ENCODE results near the gene TMEM259.

- no peak for TF ChIP-seq REST (IDR thresholded peaks at IDR 0.05; ENCODE audit: low read depth)
- no peak for TF ChIP-seq EP300 (IDR thresholded peaks at IDR 0.05; ENCODE audit: borderline replicate concordance)
- no peak for TF ChIP-seq ZBTB7A (IDR thresholded peaks at IDR 0.05; ENCODE audit: low read depth)
- TF ChIP-seq MAX (IDR thresholded peaks at IDR 0.05), result no peak
- no peak for TF ChIP-seq TAF1 (IDR thresholded peaks at IDR 0.05; ENCODE audit: low read depth)
- no peak for TF ChIP-seq YY1 (IDR thresholded peaks at IDR 0.05; ENCODE audit: low read depth)
- no peak for TF ChIP-seq CREB1 (IDR thresholded peaks at IDR 0.05; ENCODE audit: low read depth)
- TF ChIP-seq USF1 (IDR thresholded peaks at IDR 0.05), result no peak
- TF ChIP-seq RAD21 (IDR thresholded peaks at IDR 0.05; ENCODE audit: low read depth), result no peak
These were observed 54.3 kb downstream of the TMEM259 start for GRCh38 chr19:966485-967088.

All from Ishikawa (cell line).